Fibroblast of skin of scalp (primary cell): ENCODE measurements around the gene SMARCC2.

Experiments used
- DNase-seq: peaks from one replicate; pipeline ENCODE4 v3.0.0-alpha.2; 2013

Gene SMARCC2

DNA sequence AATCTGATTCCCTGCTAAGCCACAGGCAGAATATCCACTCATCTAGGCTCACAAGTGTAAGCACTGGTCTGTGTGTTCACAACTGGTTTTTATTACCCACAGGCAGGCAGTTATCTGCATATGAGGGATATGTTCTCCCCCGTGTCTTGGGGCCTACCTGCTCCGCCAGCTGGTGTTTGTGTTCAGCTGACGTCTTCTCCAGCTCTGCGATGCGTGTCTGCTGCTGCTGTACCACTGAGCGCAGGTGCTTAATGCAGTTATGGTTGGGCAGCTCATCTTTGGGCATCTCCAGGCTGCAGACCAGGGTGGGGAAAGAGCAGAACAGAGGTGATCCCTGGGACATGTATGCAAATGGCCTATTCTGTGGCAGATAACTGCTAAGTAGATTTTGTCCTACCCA is 18.7 kb upstream of the SMARCC2 start:
- DNase-seq, result no peak

DNA sequence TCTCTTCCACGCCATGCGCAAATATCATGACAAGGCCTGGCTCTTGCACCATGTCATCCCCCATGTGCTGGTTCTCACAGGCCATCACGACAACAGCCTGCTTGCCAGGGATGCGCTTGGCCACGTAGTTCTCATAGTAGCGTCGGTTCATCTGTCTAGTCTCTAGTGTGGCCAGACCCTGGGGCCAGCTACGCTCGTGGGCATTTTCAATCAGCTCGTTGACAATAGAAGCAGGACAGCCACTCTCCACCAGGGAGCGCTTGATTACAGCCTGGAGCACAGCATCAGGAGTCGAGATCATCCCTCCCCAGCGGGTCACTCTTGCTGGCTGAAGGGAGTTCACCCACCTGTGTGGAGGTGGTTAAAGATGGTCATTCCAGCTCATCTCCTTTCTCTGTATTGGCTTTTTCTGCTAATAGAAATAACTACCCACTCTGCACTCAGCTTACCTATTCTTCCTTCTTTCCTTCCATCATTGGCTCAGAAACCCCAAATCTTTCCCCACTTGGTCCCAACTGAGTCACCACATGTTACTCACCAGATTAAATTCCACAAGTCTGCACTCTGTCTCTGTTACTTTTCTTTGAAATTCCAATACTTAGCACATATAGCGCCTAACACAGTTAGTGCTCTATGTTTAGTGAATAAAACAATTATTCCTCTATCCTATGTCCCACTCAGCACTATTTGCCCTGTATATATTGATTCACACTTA is 17.3 kb upstream of the SMARCC2 start:
- DNase-seq, result peak; percentile 54

DNA sequence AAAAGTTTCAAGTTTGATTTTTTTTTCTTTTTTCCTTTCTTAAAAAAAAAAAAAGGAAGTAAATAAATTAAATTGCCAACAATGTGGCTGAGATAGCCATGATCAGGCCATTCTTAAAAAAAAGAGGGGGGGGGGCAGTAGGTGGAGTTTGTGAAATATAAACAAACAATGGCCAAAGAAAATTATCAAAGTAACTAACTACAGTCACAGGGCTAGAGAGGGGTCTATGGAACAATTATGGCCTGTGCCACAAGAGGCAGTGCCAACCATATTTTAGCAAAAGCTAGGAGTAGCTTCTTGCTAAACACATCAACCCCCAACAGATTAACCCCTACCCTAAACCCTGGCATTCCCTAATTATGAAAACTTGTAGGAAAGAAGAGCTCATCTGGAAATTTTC is 16.2 kb upstream of the SMARCC2 start:
- no peak for DNase-seq

DNA sequence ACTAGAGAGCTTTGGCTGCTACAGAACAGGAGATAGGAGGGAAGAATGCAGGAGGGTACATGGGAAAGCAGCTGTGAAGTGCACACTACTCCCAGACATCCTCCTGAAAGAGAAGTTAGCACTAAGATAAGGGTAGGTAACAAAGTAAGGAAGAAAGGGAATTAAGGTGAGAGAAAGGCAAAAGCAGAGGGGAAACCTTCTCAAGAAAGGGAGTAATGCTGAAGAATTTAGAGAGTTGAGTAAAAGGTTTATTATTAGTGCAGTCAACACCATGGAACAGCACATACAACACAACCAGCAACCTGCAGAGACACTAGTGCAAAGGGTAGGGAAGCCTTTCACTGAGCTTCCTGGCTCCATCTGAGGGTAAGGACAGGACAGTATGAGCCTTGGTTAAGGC is 15.0 kb upstream of the SMARCC2 start:
- DNase-seq, result no peak

- DNase-seq, result no peak
Measured at GRCh38 chr12:56202838-56203237, 13.6 kb upstream of the SMARCC2 start.

GRCh38 chr12:56202366-56202765 is 13.1 kb upstream of the SMARCC2 start:
- DNase-seq, result no peak

GRCh38 chr12:56198836-56199235 is 9.6 kb upstream of the SMARCC2 start:
- peak; percentile 30 for DNase-seq

GRCh38 chr12:56197921-56198635 is 8.8 kb upstream of the SMARCC2 start:
- DNase-seq, result no peak

- DNase-seq, result peak; percentile 91
Measured at GRCh38 chr12:56196818-56197550, 7.7 kb upstream of the SMARCC2 start.

GRCh38 chr12:56193025-56193578 is 3.8 kb upstream of the SMARCC2 start:
- peak; percentile 88 for DNase-seq

DNA sequence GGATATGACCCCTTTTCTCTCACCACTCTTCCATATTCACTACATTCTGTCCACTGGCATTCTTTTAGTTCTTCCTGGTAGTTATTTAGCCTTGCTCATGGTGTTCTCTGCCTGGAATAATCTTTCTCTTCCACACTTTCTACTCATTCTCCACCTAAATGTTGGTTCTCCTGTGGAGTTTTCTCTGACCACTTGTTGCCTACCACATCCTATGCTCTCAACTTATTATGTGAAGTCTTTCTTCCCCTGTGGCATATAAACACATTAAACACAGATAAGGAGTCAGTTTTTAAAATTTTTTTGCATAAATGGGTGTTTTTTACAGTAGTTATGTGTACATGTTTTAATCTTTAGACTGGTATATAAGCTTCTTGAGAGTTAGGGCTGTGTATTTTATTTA is 3.3 kb upstream of the SMARCC2 start:
- DNase-seq, result no peak

- DNase-seq, result no peak
Measured at GRCh38 chr12:56190695-56191155, 1.4 kb upstream of the SMARCC2 start.

DNA sequence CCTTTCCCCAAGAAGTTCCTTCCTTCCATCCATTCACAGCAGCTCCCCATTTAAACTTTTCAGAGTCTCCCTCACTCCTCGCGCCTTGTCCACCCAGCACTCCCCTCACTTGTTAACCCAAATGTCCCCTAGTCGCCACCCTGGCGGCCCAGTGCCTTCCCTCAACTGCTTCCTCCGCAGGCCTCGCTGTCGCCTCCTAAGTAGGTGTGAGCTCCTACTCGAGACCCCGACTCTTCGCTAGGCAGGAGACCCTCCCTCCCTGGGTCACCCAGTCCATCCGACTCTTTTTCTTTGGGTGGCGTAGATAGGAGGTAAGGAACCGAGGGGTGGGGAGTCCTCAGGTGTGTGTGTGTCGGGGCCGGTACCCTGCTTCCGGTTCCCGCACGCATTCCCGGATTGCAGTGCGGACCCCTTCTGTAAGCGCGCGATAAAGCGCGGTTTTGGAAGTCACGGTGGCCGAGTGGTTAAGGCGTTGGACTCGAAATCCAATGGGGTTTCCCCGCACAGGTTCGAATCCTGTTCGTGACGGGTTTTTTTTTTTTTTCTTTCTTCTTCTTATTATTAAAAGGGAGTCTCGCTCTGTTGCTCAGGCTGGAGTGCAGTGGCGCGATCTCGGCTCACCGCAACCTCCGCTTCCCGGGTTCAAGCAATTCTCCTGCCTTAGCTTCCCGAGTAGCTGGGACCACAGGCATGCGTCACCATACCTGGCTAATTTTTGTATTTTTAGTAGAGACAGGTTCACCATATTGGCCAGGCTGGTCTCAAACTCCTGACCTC is 823 bp upstream of the SMARCC2 start:
- peak; percentile 90 for DNase-seq

DNA sequence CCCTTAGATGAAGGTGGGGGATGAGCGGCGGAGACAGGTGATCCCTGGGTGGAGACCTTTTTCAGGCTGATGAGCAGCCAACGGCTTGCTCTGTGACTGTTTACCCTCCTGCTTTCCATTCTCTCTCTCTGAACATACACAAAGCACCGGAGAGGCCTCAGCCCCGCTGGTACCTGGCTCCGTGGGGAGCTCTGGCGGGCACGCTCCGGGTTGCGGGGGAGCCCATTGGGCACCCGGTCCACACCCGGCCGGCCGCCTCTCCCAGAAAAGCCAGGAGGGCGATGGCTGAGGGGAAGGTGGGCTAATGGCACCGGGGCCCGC is 545 bp downstream of the SMARCC2 start:
- DNase-seq, result no peak

DNA sequence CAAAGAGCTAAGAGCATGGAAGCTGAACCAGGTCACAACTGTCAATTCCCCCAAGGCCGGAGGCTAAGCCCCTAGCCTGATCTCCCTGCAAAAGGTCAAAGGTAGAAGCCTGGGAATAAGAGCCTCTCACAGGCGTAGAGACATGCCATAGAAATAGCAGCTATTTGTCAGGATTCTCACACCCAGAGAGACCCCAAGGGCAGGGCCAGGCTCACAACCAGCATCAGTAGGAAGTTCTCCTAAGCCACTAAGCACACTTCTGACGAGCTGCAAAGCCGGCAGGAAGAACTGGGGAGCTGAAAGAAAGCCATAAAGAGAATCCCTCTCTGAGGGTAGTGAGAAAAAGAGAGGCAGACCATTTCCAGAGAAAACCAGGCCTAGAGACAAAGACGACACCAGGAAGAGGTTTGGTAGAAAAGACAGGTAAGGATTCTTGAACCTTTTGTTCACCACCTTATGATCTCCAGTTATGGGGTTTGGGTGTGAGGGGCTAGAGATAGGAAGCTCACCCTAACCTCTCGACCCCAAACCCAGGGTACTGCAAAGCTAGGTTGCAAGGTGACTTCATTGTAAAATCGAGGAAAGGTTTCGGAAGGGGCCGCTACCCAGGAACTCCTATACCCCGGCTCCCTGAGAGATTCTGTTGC is 1.0 kb downstream of the SMARCC2 start:
- no peak for DNase-seq

- no peak for DNase-seq
Measured at GRCh38 chr12:56186957-56187356, 2.3 kb downstream of the SMARCC2 start.

- DNase-seq, result no peak
Measured at GRCh38 chr12:56178347-56178746, 10.9 kb downstream of the SMARCC2 start.

DNA sequence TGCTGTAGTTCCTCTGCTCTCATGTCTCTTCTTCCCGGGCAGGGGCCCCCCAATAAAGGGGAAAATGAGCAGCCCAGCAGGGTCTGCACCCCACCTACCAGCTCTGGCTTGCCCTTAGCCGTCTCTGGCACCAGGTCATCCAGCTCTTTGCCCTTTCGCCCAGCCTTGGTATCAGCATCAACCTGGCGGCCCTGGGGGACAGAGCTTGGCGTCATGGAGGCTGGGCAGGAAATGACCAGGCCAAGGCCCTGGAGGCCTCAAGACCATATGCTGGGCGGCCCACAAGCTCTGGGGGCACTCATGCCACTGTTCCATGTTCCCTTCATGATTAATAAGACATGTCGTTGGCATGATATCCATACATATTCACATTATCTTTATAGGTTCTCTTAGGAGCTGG is 16.4 kb downstream of the SMARCC2 start:
- DNase-seq, result no peak

DNA sequence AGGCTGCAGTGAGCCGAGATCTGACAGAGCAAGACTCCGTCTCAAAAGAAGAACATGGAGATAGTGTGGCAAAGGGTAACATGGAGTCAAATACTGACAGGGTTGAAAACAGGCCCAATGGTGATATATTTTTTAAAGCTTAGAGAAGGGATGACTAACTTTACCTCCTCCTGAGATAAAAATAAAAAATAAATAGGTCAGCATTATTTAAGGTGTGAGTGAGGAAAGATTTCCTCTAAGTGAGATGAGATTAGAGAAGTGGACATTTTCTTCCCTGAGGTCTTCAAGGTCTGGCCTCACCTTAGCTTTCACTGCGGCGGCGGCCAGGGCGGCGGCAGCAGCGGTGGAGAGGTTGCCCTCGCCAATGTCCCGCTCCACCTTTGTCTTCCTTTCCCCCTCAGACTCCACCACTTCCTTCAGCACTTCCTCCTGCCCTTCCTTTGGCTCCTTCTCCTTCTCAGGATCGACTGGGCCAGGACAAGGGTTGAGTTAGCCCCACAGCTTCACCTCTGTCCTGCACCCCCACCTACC is 20.0 kb downstream of the SMARCC2 start:
- no peak for DNase-seq

- DNase-seq, result peak; percentile 29
Measured at GRCh38 chr12:56165369-56165768, 23.9 kb downstream of the SMARCC2 start.

- peak; percentile 25 for DNase-seq
Measured at GRCh38 chr12:56164345-56164729, 24.9 kb downstream of the SMARCC2 start.
